Transverse colon (tissue), 4 donors: ENCODE results near the gene ARSG. TPM values are rescaled to one million over a fixed set of nuclear protein-coding genes. Genes with fewer than 3 reads are reported as not detected.
A peak's percentile ranks its signal among the peaks of the same experiment; 100 is the strongest.

Experiments
- DNase-seq: peaks from one replicate; pipeline ENCODE4 v3.0.0-alpha.2; 2019
- H3K27ac ChIP-seq, 4 donors: fragments of 200-600 bp; sonication (generic); 2 replicates each; pipeline ENCODE4 v1.5.1; 2016 to 2018; ENCODE audit warnings: inconsistent platforms in 4 of 4
- H3K27me3 ChIP-seq: fragments of 200-600 bp; sonication (generic); 2 replicates; pipeline ENCODE4 v1.5.1; 2017; ENCODE audit warnings: inconsistent platforms
- H3K36me3 ChIP-seq, 4 donors: fragments of 200-600 bp; sonication (generic); 2 replicates each; pipeline ENCODE4 v1.5.1; 2017 to 2019; ENCODE audit warnings: inconsistent platforms in 4 of 4
- H3K4me1 ChIP-seq, 4 donors: fragments of 200-600 bp; sonication (generic); 2 replicates each; pipeline ENCODE4 v1.5.1; 2017 to 2020; ENCODE audit warnings: inconsistent platforms in 4 of 4
- H3K4me3 ChIP-seq, 4 donors: fragments of 200-600 bp; sonication (generic); 1 replicate in 1 of 4; 2 replicates in 3 of 4; pipeline versions ENCODE4 v1.5.1 to v1.6.1; 2017 to 2019; ENCODE audit warnings: inconsistent platforms in 4 of 4
- H3K9me3 ChIP-seq, 2 donors: fragments of 200-600 bp; sonication (generic); 2 replicates each; pipeline ENCODE4 v1.5.1; 2017 to 2019; ENCODE audit warnings: inconsistent platforms in 2 of 2
- EP300 ChIP-seq: sonication (generic); formaldehyde crosslinking; IDR thresholded peaks from one replicate; pipeline ENCODE4 v1.6.1; 2017; ENCODE audit warnings: antibody characterized with exemption, low read depth
- POLR2A ChIP-seq: fragments of 450-650 bp; IDR thresholded peaks from one replicate; pipeline ENCODE4 v1.6.1; 2016; ENCODE audit warnings: antibody characterized with exemption, mild to moderate bottlenecking, moderate library complexity
- POLR2AphosphoS5 ChIP-seq, 3 donors: sonication (generic); formaldehyde crosslinking; IDR thresholded peaks; one replicate each; pipeline ENCODE4 v1.6.1; 2016; ENCODE audit warnings: antibody characterized with exemption in 3 of 3
- WGBS, 2 donors: methylation state at CpG; one replicate each; pipeline ENCODE4 v1.1.5; 2018; ENCODE audit warnings: low coverage in 1 of 2; 5-methylcytosine and 5-hydroxymethylcytosine counted together
- in situ Hi-C, 4 donors: fragments of 200-750 bp; cut with MboI; loops; one replicate each; pipeline versions ENCODE4 v1.15.0 to v1.15.1; 2017; ENCODE audit warnings: low sequenced_read_pairs in 3 of 4, low pct_ligation_motif_present in 1 of 4, low pct_unique_long_range_greater_than_20kb in 1 of 4
- intact Hi-C: fragments of 100-400 bp; cut with DNase I; formaldehyde crosslinking; loops from one replicate; pipeline ENCODE4 v1.15.1; 2023; ENCODE audit warnings: low total_unique reads
- total RNA-seq, 4 donors: library from RNA; depleted of rRNA; stranded (reverse); fragments of >200 nt; gene quantifications; one replicate each; pipeline ENCODE4 v1.1.0, GENCODE V29; 2016
- TF ChIP-seq, protein P1 (sequence below), 5 experiments: fragments of 200-600 bp in 3 of 5; fragments of 450-650 bp in 2 of 5; sonication (generic) in 3 of 5; IDR thresholded peaks; 1 replicate in 2 of 5; 2 replicates in 3 of 5; pipeline ENCODE4 v1.5.1; 2016 to 2017; ENCODE audit warnings: antibody characterized with exemption in 5 of 5, inconsistent platforms in 3 of 5, mild to moderate bottlenecking in 2 of 5, moderate library complexity in 1 of 5

Gene ARSG
- total RNA-seq, 4 donors from 2014 or later = 0.41 to 4.4 (median 1.6) TPM; not detected in 1

DNA sequence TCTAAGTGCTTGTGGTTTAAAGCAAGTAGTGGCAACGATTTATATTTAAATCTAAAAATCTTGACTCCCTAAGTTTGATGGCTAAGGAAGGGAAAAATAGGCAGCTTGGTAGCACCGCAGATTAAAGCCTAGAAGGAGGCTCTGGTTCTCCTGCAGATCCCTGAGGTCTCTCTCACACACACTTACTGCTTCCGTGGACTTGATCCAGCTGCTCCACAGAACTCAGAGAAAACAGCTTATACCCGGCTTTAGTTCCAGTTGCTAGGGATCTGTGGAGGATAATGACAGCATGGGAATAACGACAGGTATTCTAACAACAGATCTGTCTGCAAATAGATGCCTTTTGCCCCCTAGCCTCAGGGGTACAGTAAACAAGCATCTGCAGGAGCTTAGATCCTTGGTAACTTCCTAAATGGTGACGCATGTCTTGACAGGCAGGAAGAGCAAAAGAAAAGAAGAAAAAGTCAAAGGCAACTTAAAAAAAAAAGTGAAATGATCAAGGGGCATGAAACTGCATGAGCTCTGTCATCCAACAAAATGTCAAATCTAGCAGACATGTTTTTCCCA lies 161.5 kb downstream of the ARSG start:
- no peaks in the 10 kb centered on the region for H3K9me3 ChIP-seq
- H3K27me3 ChIP-seq = no peaks in the 10 kb centered on the region
- 70 to 75% methylated on average over 3 to 6 of the region's 6 CpGs for WGBS, 2 donors
- TF ChIP-seq EP300 = no peak
- TF ChIP-seq POLR2AphosphoS5 (IDR thresholded peaks at IDR 0.05) = no peak
- TF ChIP-seq POLR2A = no peak
- TF ChIP-seq, protein P1, sequence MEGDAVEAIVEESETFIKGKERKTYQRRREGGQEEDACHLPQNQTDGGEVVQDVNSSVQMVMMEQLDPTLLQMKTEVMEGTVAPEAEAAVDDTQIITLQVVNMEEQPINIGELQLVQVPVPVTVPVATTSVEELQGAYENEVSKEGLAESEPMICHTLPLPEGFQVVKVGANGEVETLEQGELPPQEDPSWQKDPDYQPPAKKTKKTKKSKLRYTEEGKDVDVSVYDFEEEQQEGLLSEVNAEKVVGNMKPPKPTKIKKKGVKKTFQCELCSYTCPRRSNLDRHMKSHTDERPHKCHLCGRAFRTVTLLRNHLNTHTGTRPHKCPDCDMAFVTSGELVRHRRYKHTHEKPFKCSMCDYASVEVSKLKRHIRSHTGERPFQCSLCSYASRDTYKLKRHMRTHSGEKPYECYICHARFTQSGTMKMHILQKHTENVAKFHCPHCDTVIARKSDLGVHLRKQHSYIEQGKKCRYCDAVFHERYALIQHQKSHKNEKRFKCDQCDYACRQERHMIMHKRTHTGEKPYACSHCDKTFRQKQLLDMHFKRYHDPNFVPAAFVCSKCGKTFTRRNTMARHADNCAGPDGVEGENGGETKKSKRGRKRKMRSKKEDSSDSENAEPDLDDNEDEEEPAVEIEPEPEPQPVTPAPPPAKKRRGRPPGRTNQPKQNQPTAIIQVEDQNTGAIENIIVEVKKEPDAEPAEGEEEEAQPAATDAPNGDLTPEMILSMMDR (IDR thresholded peaks at IDR 0.05) = no peak
- peaks cover 0 to 27% (median 12%) of the 10 kb centered on the region in 4 donors for H3K36me3 ChIP-seq
- in situ Hi-C loops = loop anchor here in 2 of 4 donors (10.0 to 25.0 kb wide), 2 partner anchors 198 to 291 kb away; no protein-coding TSS in a partner anchor
- intact Hi-C loops = no loop called here
- no peak overlapping the region for H3K4me3 ChIP-seq
- H3K27ac ChIP-seq = peak overlapping the region; percentile 61 to 81 (median 74)
- DNase-seq = no peak
- H3K4me1 ChIP-seq = peaks cover 10 to 53% (median 40%) of the 10 kb centered on the region in 4 donors

DNA sequence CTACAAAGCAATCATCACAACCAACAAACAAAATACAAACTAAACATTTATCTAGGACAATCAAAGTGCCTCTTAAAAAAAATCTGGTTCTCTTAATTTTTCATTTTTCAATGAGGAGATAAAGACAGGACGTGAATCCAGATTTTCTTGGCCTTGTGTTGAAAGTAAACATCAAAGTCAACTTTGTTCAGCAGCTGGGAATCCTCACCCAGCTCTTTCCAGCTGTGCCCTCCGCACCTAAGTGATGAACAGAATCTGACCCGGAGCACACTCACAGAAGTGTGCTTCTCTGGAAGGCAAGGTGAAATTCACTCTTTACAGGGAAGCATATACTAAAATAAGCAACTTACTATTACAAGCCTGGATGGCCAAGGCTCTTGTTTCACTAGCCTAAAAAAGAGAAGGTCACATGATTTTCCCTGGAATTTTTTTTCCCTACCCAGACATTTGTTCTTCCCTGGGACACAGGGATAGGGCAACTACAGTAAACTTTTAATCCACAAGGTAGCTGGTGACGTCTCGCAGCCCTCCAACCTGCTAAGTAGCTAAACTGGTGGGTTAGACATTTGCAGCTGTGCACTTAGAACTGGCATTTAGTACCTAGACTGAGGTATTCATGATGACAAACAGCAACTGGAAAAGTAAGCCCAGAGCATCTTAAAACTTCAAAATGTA lies 162.8 kb downstream of the ARSG start:
- no peak for DNase-seq
- Histone ChIP-seq H3K4me3 (no peak overlapping the region), H3K9me3 (no peaks in the 10 kb centered on the region), H3K36me3 (peaks cover 0 to 14% (median 7%) of the 10 kb centered on the region in 4 donors), H3K4me1 (peaks cover 14 to 60% (median 47%) of the 10 kb centered on the region in 4 donors), H3K27me3 (no peaks in the 10 kb centered on the region), H3K27ac (peak overlapping the region in 2 of 4 donors; percentile 75 to 99)
- 59 to 62% methylated on average over 2 to 5 of the region's 5 CpGs for WGBS, 2 donors
- in situ Hi-C loops = loop anchor here in 2 of 4 donors (10.0 to 25.0 kb wide), 2 partner anchors 199 to 292 kb away; no protein-coding TSS in a partner anchor
- intact Hi-C loops = no loop called here
- TF ChIP-seq, protein P1 (IDR thresholded peaks at IDR 0.05) = no peak
- TF ChIP-seq POLR2AphosphoS5 (IDR thresholded peaks at IDR 0.05) (no peak), POLR2A (no peak), EP300 (no peak)

DNA sequence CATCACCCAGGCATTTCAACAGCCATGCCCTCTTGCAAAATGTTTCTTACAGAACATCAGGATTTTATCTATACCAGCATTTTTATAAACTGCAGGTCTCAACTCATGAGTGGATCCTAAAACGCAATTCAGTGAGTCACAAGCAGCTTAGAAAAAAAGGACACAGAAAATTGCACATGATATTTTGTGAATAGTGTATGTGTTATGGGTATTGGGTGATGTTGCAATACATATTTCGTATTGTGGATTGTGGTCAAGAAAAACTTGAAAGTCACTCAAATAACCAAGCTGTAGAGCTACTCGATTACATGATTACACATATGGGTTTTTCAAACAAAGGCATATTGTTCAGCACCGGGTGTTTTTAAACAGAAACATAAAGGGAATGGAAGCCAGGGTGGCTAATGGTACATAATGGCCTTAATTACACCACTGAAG lies 164.6 kb downstream of the ARSG start:
- peak overlapping the region; percentile 96 to 99 (median 98) for H3K27ac ChIP-seq
- WGBS, 2 donors = 22 to 32% methylated on average over 4 of the region's 4 CpGs
- intact Hi-C loops = no loop called here
- H3K36me3 ChIP-seq = no peaks in the 10 kb centered on the region
- no peaks in the 10 kb centered on the region for H3K27me3 ChIP-seq
- no peaks in the 10 kb centered on the region for H3K9me3 ChIP-seq
- in situ Hi-C loops = loop anchor here in 2 of 4 donors (10.0 to 25.0 kb wide), 2 partner anchors 201 to 294 kb away; no protein-coding TSS in a partner anchor
- H3K4me1 ChIP-seq = peaks cover 14 to 59% (median 45%) of the 10 kb centered on the region in 4 donors
- H3K4me3 ChIP-seq = peak overlapping the region in 3 of 4 donors; percentile 75 to 89 (median 77)
- TF ChIP-seq POLR2AphosphoS5 (IDR thresholded peaks at IDR 0.05) (peak in 1 of 3 donors; percentile 9), EP300 (no peak), POLR2A (no peak)
- TF ChIP-seq, protein P1 (IDR thresholded peaks at IDR 0.05) = no peak
- no peak for DNase-seq
